WTC11 (cell line): ENCODE measurements around the gene IRAK2. TPM values are rescaled to one million over a fixed set of nuclear protein-coding genes. Genes with fewer than 3 reads are reported as not detected.

Experiments used
- ATAC-seq: fragments of 200-7000 bp; cut with Tn5 transposase; 2 replicates; pipeline ENCODE4 v1.10.0; 2021; ENCODE audit warnings: mild to moderate bottlenecking, moderate library complexity
- CTCF ChIA-PET: fragments of 300-600 bp; sonication (Branson Sonifier 250); formaldehyde crosslinking; loops from one replicate; lab custom pipeline; 2021; ENCODE audit warnings: antibody characterized with exemption; lab: Charles Lee
- POLR2A ChIA-PET: fragments of 350-600 bp; sonication (Branson Sonifier 250); formaldehyde crosslinking; loops from one replicate; lab custom pipeline; 2021; ENCODE audit warnings: antibody characterized with exemption; lab: Charles Lee
- DNase-seq: peaks from one replicate; pipeline ENCODE4 v3.0.0; 2021; ENCODE audit warnings: low spot score
- H3K27ac Mint-ChIP-seq: 2 replicates; pipeline ENCODE4 v1.8.0; 2021; ENCODE audit warnings: mixed read lengths
- H3K27me3 Mint-ChIP-seq: 2 replicates; pipeline ENCODE4 v1.8.0; 2021; ENCODE audit warnings: low read depth, mild to moderate bottlenecking, moderate library complexity, mixed read lengths
- H3K36me3 Mint-ChIP-seq: 2 replicates; pipeline ENCODE4 v1.8.0; 2021; ENCODE audit warnings: mixed read lengths
- H3K4me1 Mint-ChIP-seq: 2 replicates; pipeline ENCODE4 v1.8.0; 2022; ENCODE audit warnings: mixed read lengths
- H3K4me3 Mint-ChIP-seq: 2 replicates; pipeline ENCODE4 v1.8.0; 2021; ENCODE audit warnings: mild to moderate bottlenecking, moderate library complexity, mixed read lengths
- H3K9me3 Mint-ChIP-seq: 2 replicates; pipeline ENCODE4 v1.8.0; 2021; ENCODE audit warnings: mixed read lengths
- FOXK1 ChIP-seq: sonication (generic); formaldehyde crosslinking; IDR thresholded peaks from 2 replicates; pipeline ENCODE4 v1.8.0; 2022; ENCODE audit warnings: mild to moderate bottlenecking, moderate library complexity, missing genetic modification reagents
- GTF2I ChIP-seq: fragments of 250-450 bp; sonication (Bioruptor Pico); conservative IDR thresholded peaks from 2 replicates; pipeline ENCODE4 v1.4.0; 2021; ENCODE audit warnings: mild to moderate bottlenecking
- KAT7 ChIP-seq: sonication (generic); formaldehyde crosslinking; IDR thresholded peaks from 2 replicates; pipeline ENCODE4 v1.8.1; 2023; ENCODE audit warnings: missing genetic modification reagents, mild to moderate bottlenecking, borderline replicate concordance
- NFATC4 ChIP-seq: fragments of 250-450 bp; sonication (Bioruptor Pico); IDR thresholded peaks from 2 replicates; pipeline ENCODE4 v1.9.0; 2021; ENCODE audit warnings: mild to moderate bottlenecking
- NFYB ChIP-seq: sonication (generic); formaldehyde crosslinking; conservative IDR thresholded peaks from 2 replicates; pipeline ENCODE4 v1.8.0; 2022; ENCODE audit warnings: low read depth, missing genetic modification reagents
- RORB ChIP-seq: fragments of 250-450 bp; sonication (Bioruptor Pico); IDR thresholded peaks from 2 replicates; pipeline ENCODE4 v1.9.0; 2021; ENCODE audit warnings: mild to moderate bottlenecking
- TCF7 ChIP-seq: sonication (generic); formaldehyde crosslinking; IDR thresholded peaks from 2 replicates; pipeline ENCODE4 v1.8.0; 2022; ENCODE audit warnings: mild to moderate bottlenecking, low read depth, missing genetic modification reagents, moderate library complexity
- total RNA-seq: library from RNA; stranded (reverse); gene quantifications from 3 replicates; pipeline ENCODE4 v1.2.3, GENCODE V29; 2021
- TF ChIP-seq, protein P1 (sequence below): sonication (generic); formaldehyde crosslinking; IDR thresholded peaks from 2 replicates; pipeline ENCODE4 v1.8.0; 2023; ENCODE audit warnings: missing genetic modification reagents
- TF ChIP-seq, protein P2 (sequence below): sonication (generic); formaldehyde crosslinking; conservative IDR thresholded peaks from 2 replicates; pipeline ENCODE4 v1.8.1; 2023; ENCODE audit warnings: mild to moderate bottlenecking, low read depth, missing genetic modification reagents, moderate library complexity
- TF ChIP-seq, protein P3 (sequence below): sonication (generic); formaldehyde crosslinking; IDR thresholded peaks from 2 replicates; pipeline ENCODE4 v1.8.1; 2023; ENCODE audit warnings: mild to moderate bottlenecking, missing genetic modification reagents
- TF ChIP-seq, protein P4 (sequence below): fragments of 200-600 bp; IDR thresholded peaks from 2 replicates; pipeline ENCODE4 v1.8.0; 2022; ENCODE audit warnings: antibody characterized with exemption
- TF ChIP-seq, protein P5 (sequence below): sonication (generic); formaldehyde crosslinking; IDR thresholded peaks from 2 replicates; pipeline ENCODE4 v1.8.0; 2022; ENCODE audit warnings: missing genetic modification reagents
- TF ChIP-seq, protein P6 (sequence below): fragments of 250-450 bp; sonication (Bioruptor Pico); IDR thresholded peaks from 2 replicates; pipeline ENCODE4 v1.9.0; 2021; ENCODE audit warnings: mild to moderate bottlenecking

The IRAK2 gene
- total RNA-seq, 1 experiment from 2014 or later = 1.4 TPM

DNA sequence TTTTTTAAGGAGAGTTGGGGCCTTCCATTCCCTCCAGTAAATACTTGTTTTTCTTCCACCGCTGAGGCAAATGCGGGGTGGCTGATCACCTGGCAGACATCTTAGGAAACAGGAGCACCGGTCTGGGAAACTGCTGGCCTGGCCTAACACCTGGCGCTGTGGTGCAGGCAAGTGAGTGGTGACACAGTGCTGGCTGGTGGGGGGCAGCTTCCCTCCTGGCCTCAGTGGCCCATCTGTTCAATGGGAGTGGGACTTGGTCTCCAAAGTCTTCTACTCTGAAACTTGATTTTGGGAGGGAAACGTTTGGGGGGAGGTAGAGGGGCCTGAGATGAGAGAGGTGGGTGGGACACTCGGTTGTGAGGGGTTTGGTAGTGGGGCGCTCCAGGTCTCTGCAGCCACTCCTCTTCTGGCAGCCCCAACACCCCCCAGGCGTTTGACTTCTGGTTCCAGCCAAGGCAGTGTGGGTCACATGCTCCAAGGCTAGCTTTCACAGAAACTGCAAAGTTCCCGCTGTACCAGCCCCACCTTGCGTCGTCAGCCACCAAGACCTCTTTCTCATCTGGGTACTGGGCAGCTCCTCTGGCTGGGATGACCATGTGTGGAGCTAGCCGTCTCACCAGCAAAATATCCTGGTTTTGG, 123.3 kb downstream of the IRAK2 start:
- CTCF ChIA-PET = interaction anchor here (3.3 kb wide), 1 partner anchor 24 kb away, joined by 12 read pairs; no protein-coding TSS in a partner anchor
- peaks cover 9% of the 10 kb centered on the region for H3K4me1 Mint-ChIP-seq
- TF ChIP-seq NFYB (CRISPR knock-in tag) (no peak), FOXK1 (CRISPR knock-in tag) (no peak)
- POLR2A ChIA-PET = no interaction called here
- no peaks in the 10 kb centered on the region for H3K27me3 Mint-ChIP-seq
- H3K36me3 Mint-ChIP-seq = no peaks in the 10 kb centered on the region
- H3K4me3 Mint-ChIP-seq = no peak overlapping the region
- no peak overlapping the region for H3K27ac Mint-ChIP-seq
- no peaks in the 10 kb centered on the region for H3K9me3 Mint-ChIP-seq
- DNase-seq = no peak
- no peak for ATAC-seq

DNA sequence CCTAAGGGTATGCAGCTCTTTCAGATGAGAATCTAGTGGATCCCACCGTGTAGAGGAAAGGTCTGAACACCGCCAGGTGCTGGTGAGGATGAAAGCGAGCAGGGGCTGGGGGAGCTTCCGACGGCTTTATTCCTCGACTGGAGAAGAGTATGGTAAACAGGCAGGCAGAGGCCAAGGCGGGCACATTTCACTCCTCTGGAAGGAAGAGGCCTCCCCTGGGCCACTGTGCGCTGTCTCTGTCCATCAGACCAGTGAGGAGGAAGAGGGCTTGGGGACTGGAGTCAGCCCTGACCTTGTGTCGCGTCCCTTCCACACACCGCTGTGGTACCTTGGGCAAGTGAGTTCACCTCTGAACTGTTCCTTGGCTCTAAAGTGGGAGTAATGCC, 123.8 kb downstream of the IRAK2 start:
- ATAC-seq (no peak), DNase-seq (no peak)
- H3K9me3 Mint-ChIP-seq = no peaks in the 10 kb centered on the region
- no peak overlapping the region for H3K27ac Mint-ChIP-seq
- POLR2A ChIA-PET = no interaction called here
- no peak overlapping the region for H3K4me3 Mint-ChIP-seq
- no peaks in the 10 kb centered on the region for H3K36me3 Mint-ChIP-seq
- H3K4me1 Mint-ChIP-seq = peaks cover 9% of the 10 kb centered on the region
- TF ChIP-seq TCF7 (CRISPR knock-in tag) = no peak
- TF ChIP-seq KAT7 = no peak
- no peak for TF ChIP-seq GTF2I (CRISPR knock-in tag)
- TF ChIP-seq, protein P1, sequence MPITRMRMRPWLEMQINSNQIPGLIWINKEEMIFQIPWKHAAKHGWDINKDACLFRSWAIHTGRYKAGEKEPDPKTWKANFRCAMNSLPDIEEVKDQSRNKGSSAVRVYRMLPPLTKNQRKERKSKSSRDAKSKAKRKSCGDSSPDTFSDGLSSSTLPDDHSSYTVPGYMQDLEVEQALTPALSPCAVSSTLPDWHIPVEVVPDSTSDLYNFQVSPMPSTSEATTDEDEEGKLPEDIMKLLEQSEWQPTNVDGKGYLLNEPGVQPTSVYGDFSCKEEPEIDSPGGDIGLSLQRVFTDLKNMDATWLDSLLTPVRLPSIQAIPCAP (CRISPR knock-in tag) = no peak
- TF ChIP-seq, protein P2, sequence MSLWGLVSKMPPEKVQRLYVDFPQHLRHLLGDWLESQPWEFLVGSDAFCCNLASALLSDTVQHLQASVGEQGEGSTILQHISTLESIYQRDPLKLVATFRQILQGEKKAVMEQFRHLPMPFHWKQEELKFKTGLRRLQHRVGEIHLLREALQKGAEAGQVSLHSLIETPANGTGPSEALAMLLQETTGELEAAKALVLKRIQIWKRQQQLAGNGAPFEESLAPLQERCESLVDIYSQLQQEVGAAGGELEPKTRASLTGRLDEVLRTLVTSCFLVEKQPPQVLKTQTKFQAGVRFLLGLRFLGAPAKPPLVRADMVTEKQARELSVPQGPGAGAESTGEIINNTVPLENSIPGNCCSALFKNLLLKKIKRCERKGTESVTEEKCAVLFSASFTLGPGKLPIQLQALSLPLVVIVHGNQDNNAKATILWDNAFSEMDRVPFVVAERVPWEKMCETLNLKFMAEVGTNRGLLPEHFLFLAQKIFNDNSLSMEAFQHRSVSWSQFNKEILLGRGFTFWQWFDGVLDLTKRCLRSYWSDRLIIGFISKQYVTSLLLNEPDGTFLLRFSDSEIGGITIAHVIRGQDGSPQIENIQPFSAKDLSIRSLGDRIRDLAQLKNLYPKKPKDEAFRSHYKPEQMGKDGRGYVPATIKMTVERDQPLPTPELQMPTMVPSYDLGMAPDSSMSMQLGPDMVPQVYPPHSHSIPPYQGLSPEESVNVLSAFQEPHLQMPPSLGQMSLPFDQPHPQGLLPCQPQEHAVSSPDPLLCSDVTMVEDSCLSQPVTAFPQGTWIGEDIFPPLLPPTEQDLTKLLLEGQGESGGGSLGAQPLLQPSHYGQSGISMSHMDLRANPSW (CRISPR knock-in tag) = no peak
- TF ChIP-seq RORB (CRISPR knock-in tag) = no peak
- TF ChIP-seq, protein P3, sequence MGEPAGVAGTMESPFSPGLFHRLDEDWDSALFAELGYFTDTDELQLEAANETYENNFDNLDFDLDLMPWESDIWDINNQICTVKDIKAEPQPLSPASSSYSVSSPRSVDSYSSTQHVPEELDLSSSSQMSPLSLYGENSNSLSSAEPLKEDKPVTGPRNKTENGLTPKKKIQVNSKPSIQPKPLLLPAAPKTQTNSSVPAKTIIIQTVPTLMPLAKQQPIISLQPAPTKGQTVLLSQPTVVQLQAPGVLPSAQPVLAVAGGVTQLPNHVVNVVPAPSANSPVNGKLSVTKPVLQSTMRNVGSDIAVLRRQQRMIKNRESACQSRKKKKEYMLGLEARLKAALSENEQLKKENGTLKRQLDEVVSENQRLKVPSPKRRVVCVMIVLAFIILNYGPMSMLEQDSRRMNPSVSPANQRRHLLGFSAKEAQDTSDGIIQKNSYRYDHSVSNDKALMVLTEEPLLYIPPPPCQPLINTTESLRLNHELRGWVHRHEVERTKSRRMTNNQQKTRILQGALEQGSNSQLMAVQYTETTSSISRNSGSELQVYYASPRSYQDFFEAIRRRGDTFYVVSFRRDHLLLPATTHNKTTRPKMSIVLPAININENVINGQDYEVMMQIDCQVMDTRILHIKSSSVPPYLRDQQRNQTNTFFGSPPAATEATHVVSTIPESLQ (CRISPR knock-in tag) = no peak
- H3K27me3 Mint-ChIP-seq = no peaks in the 10 kb centered on the region
- CTCF ChIA-PET = interaction anchor here (3.3 kb wide), 1 partner anchor 25 kb away, joined by 12 read pairs; no protein-coding TSS in a partner anchor

DNA sequence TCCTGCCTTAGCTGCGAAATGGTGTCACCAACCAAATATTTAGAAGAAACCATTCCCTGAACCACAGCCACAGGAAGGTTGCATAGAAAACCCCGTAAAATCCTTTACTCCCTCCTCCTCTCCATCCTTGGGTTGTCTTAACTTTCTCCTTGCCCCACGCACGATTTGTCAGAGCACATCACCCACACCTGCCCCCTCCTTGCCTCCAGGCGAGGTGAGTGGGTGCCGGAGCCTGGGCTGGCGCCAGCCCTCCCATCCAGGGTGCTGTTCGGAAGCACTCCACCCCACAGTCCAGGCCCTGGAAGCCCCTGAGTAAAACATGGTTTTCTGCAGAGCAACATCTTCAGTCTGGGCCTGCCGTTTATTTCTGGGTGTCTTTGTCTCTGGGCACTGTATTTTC, 124.4 kb downstream of the IRAK2 start:
- Mint-ChIP-seq H3K36me3 (no peaks in the 10 kb centered on the region), H3K9me3 (no peaks in the 10 kb centered on the region), H3K4me1 (peaks cover 9% of the 10 kb centered on the region), H3K4me3 (no peak overlapping the region), H3K27ac (no peak overlapping the region), H3K27me3 (no peaks in the 10 kb centered on the region)
- CTCF ChIA-PET = interaction anchor here (0.8 to 3.3 kb wide), 2 partner anchors 9 to 25 kb away, joined by 3 to 12 read pairs; no protein-coding TSS in a partner anchor
- POLR2A ChIA-PET = no interaction called here
- DNase-seq = no peak
- no peak for ATAC-seq
- TF ChIP-seq, protein P4, sequence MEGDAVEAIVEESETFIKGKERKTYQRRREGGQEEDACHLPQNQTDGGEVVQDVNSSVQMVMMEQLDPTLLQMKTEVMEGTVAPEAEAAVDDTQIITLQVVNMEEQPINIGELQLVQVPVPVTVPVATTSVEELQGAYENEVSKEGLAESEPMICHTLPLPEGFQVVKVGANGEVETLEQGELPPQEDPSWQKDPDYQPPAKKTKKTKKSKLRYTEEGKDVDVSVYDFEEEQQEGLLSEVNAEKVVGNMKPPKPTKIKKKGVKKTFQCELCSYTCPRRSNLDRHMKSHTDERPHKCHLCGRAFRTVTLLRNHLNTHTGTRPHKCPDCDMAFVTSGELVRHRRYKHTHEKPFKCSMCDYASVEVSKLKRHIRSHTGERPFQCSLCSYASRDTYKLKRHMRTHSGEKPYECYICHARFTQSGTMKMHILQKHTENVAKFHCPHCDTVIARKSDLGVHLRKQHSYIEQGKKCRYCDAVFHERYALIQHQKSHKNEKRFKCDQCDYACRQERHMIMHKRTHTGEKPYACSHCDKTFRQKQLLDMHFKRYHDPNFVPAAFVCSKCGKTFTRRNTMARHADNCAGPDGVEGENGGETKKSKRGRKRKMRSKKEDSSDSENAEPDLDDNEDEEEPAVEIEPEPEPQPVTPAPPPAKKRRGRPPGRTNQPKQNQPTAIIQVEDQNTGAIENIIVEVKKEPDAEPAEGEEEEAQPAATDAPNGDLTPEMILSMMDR = no peak
- TF ChIP-seq, protein P3 (CRISPR knock-in tag) = no peak
- no peak for TF ChIP-seq GTF2I (CRISPR knock-in tag)
- TF ChIP-seq, protein P5, sequence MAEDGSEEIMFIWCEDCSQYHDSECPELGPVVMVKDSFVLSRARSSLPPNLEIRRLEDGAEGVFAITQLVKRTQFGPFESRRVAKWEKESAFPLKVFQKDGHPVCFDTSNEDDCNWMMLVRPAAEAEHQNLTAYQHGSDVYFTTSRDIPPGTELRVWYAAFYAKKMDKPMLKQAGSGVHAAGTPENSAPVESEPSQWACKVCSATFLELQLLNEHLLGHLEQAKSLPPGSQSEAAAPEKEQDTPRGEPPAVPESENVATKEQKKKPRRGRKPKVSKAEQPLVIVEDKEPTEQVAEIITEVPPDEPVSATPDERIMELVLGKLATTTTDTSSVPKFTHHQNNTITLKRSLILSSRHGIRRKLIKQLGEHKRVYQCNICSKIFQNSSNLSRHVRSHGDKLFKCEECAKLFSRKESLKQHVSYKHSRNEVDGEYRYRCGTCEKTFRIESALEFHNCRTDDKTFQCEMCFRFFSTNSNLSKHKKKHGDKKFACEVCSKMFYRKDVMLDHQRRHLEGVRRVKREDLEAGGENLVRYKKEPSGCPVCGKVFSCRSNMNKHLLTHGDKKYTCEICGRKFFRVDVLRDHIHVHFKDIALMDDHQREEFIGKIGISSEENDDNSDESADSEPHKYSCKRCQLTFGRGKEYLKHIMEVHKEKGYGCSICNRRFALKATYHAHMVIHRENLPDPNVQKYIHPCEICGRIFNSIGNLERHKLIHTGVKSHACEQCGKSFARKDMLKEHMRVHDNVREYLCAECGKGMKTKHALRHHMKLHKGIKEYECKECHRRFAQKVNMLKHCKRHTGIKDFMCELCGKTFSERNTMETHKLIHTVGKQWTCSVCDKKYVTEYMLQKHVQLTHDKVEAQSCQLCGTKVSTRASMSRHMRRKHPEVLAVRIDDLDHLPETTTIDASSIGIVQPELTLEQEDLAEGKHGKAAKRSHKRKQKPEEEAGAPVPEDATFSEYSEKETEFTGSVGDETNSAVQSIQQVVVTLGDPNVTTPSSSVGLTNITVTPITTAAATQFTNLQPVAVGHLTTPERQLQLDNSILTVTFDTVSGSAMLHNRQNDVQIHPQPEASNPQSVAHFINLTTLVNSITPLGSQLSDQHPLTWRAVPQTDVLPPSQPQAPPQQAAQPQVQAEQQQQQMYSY (CRISPR knock-in tag) = no peak
- TF ChIP-seq NFATC4 (CRISPR knock-in tag) = no peak
- TF ChIP-seq, protein P6, sequence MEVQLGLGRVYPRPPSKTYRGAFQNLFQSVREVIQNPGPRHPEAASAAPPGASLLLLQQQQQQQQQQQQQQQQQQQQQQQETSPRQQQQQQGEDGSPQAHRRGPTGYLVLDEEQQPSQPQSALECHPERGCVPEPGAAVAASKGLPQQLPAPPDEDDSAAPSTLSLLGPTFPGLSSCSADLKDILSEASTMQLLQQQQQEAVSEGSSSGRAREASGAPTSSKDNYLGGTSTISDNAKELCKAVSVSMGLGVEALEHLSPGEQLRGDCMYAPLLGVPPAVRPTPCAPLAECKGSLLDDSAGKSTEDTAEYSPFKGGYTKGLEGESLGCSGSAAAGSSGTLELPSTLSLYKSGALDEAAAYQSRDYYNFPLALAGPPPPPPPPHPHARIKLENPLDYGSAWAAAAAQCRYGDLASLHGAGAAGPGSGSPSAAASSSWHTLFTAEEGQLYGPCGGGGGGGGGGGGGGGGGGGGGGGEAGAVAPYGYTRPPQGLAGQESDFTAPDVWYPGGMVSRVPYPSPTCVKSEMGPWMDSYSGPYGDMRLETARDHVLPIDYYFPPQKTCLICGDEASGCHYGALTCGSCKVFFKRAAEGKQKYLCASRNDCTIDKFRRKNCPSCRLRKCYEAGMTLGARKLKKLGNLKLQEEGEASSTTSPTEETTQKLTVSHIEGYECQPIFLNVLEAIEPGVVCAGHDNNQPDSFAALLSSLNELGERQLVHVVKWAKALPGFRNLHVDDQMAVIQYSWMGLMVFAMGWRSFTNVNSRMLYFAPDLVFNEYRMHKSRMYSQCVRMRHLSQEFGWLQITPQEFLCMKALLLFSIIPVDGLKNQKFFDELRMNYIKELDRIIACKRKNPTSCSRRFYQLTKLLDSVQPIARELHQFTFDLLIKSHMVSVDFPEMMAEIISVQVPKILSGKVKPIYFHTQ = no peak
